Left lung (tissue), 8 donors: ENCODE data around the gene MYT1. TPM values are rescaled to one million over a fixed set of nuclear protein-coding genes. Genes with fewer than 3 reads are reported as not detected.

Experiments
- polyA plus RNA-seq, 6 donors: library from polyadenylated mRNA; unstranded; fragments of 120-200 nt; gene quantifications; one replicate each; pipeline ENCODE4 v1.2.1, GENCODE V29; 2013; ENCODE audit not compliant: insufficient read length in 6 of 6
- total RNA-seq, 2 donors: library from RNA; stranded (reverse); fragmentation: NEBNext Ultra II Directional; extraction: Animal tissue kit (Norgen Biotek cat#: 25700); gene quantifications; one replicate each; pipeline ENCODE4 v1.2.1, GENCODE V29; 2021
- donor health status: DM: no; HTN: yes; CAD: no.
- donor health status: DM: no; HTN: no; CAD: no.

Gene MYT1
- total and polyA plus RNA-seq, 8 donors, result 0.26 to 0.42 (median 0.32) TPM; not detected in 2

Other genes with a start within 250 kb of the MYT1 start
- 10 to 100 TPM; 26.7 to 31.6 TPM for gene UCKL1, start 208.0 kb upstream of the MYT1 start, total RNA-seq
- 10 to 100 TPM; 47.1 to 68.8 (median 60.0) TPM for gene UCKL1, start 208.0 kb upstream of the MYT1 start, polyA plus RNA-seq
- gene ZNF512B, start 194.5 kb upstream of the MYT1 start, total RNA-seq, result 10 to 100 TPM; 16.4 to 16.9 TPM
- gene ZNF512B, start 194.5 kb upstream of the MYT1 start, polyA plus RNA-seq, result 10 to 100 TPM; 23.1 to 38.3 (median 30.4) TPM
- gene SAMD10, start 184.8 kb upstream of the MYT1 start, total RNA-seq, result 1 to 10 TPM; 4.6 to 6.0 TPM
- gene SAMD10, start 184.8 kb upstream of the MYT1 start, polyA plus RNA-seq, result 10 to 100 TPM in 1 of 6 donors, 1 to 10 TPM in 5; 5.7 to 10.5 (median 8.0) TPM
- 10 to 100 TPM; 49.8 to 53.7 TPM for gene PRPF6, start 183.3 kb upstream of the MYT1 start, total RNA-seq
- 10 to 100 TPM; 75.1 to 85.4 (median 82.3) TPM for gene PRPF6, start 183.3 kb upstream of the MYT1 start, polyA plus RNA-seq
- 1 to 10 TPM in 1 of 2 donors, under 1 TPM in 1; 0.76 to 1.0 TPM for gene C20orf204, start 128.3 kb upstream of the MYT1 start, total RNA-seq
- 1 to 10 TPM in 5 of 6 donors, under 1 TPM in 1; 0.86 to 1.9 (median 1.2) TPM for gene C20orf204, start 128.3 kb upstream of the MYT1 start, polyA plus RNA-seq
- gene SOX18, start 114.8 kb upstream of the MYT1 start, total RNA-seq, result 10 to 100 TPM; 40.3 to 69.2 TPM
- gene SOX18, start 114.8 kb upstream of the MYT1 start, polyA plus RNA-seq, result 10 to 100 TPM; 11.5 to 25.5 (median 16.7) TPM
- gene TCEA2, start 101.3 kb upstream of the MYT1 start, total RNA-seq, result 10 to 100 TPM; 31.2 to 34.3 TPM
- gene TCEA2, start 101.3 kb upstream of the MYT1 start, polyA plus RNA-seq, result 10 to 100 TPM; 68.5 to 93.0 (median 79.1) TPM
- 10 to 100 TPM; 23.4 to 63.9 TPM for gene RGS19, start 84.9 kb upstream of the MYT1 start, total RNA-seq
- gene RGS19, start 84.9 kb upstream of the MYT1 start, polyA plus RNA-seq, result 10 to 100 TPM in 1 of 6 donors, 1 to 10 TPM in 5; 6.3 to 13.3 (median 8.3) TPM
- 1 to 10 TPM; 1.8 to 2.0 TPM for gene OPRL1, start 84.4 kb upstream of the MYT1 start, total RNA-seq
- gene OPRL1, start 84.4 kb upstream of the MYT1 start, polyA plus RNA-seq, result 1 to 10 TPM; 1.9 to 2.5 (median 2.2) TPM
- under 1 TPM in 1 of 2 donors, not detected in 1; 0.45 TPM for gene LKAAEAR1, start 80.1 kb upstream of the MYT1 start, total RNA-seq
- gene LKAAEAR1, start 80.1 kb upstream of the MYT1 start, polyA plus RNA-seq, result under 1 TPM; 0.38 to 0.70 (median 0.50) TPM
- gene NPBWR2, start 56.9 kb upstream of the MYT1 start, total RNA-seq, result not detected
- gene NPBWR2, start 56.9 kb upstream of the MYT1 start, polyA plus RNA-seq, result not detected
- 10 to 100 TPM; 31.6 to 32.6 TPM for gene PCMTD2, start 91.3 kb downstream of the MYT1 start, total RNA-seq
- 100 to 1,000 TPM; 110 to 163 (median 131) TPM for gene PCMTD2, start 91.3 kb downstream of the MYT1 start, polyA plus RNA-seq